ENCODE data around the gene KDM4C. TPM values are rescaled to one million over a fixed set of nuclear protein-coding genes. Genes with fewer than 3 reads are reported as not detected.

KDM4C gene
- total and polyA plus RNA-seq, 2 donors (not counting 1 experiment from before 2014, with no cell fraction given) = 13.0 to 39.0 TPM

DNA sequence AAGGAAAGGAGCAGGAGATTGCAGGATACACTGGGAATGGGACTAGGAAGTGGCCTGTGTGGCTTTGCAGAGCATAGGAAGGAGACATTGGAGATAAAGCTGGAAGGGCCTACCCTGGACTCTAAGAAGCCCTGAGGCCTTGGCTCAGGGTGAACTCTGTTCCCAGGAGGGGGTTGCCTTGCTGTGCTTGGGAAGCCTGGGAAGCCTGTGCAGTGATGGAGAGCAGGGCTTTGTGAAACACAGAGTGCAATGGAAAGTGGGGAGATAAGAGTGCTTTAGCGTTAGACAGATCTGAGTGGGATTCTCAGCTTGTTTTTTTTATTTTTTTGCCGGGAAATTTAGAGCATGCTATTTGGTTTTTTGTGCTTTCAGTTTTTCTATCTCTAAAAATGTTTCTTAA lies 437.8 kb downstream of the KDM4C start:
- H2AFZ ChIP-seq (ENCODE audit: low read length) = no peak overlapping the region
- no peaks in the 10 kb centered on the region for H3K9me3 ChIP-seq (ENCODE audit: control insufficient read depth, insufficient read depth, low read depth, low read length)
- H3K4me2 ChIP-seq (ENCODE audit: extremely low read depth, insufficient read depth, low read length) = no peak overlapping the region
- no peak overlapping the region for H3K9ac ChIP-seq (ENCODE audit: insufficient read depth, low read length)
- H4K20me1 ChIP-seq (ENCODE audit: control insufficient read depth, extremely low read depth, insufficient read depth, low read length) = no peaks in the 10 kb centered on the region
- H3K4me1 ChIP-seq (ENCODE audit: control insufficient read depth, extremely low read depth, insufficient read depth, low read length) = no peaks in the 10 kb centered on the region
- DNase-seq (ENCODE audit: low read depth in 2 of 2) = no peak
- H3K27ac ChIP-seq (ENCODE audit: insufficient read depth, low read length) = no peak overlapping the region
- no peak overlapping the region for H3K4me3 ChIP-seq (replicated peaks in 1 of 4; ENCODE audit: control extremely low read depth in 1 of 4, insufficient read depth in 1 of 4, low read depth in 3 of 4, low read length in 4 of 4)
- no peaks in the 10 kb centered on the region for H3K79me2 ChIP-seq (ENCODE audit: control insufficient read depth, insufficient read depth, low read length)
- H3K27me3 ChIP-seq (ENCODE audit: control insufficient read depth, insufficient read depth, low read length) = peaks cover 5% of the 10 kb centered on the region
- TF ChIP-seq, protein P1, sequence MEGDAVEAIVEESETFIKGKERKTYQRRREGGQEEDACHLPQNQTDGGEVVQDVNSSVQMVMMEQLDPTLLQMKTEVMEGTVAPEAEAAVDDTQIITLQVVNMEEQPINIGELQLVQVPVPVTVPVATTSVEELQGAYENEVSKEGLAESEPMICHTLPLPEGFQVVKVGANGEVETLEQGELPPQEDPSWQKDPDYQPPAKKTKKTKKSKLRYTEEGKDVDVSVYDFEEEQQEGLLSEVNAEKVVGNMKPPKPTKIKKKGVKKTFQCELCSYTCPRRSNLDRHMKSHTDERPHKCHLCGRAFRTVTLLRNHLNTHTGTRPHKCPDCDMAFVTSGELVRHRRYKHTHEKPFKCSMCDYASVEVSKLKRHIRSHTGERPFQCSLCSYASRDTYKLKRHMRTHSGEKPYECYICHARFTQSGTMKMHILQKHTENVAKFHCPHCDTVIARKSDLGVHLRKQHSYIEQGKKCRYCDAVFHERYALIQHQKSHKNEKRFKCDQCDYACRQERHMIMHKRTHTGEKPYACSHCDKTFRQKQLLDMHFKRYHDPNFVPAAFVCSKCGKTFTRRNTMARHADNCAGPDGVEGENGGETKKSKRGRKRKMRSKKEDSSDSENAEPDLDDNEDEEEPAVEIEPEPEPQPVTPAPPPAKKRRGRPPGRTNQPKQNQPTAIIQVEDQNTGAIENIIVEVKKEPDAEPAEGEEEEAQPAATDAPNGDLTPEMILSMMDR (conservative IDR thresholded peaks at IDR 0.05 in 1 of 2, IDR thresholded peaks at IDR 0.05 in 1 of 2; ENCODE audit: low read depth in 1 of 2, low read length in 2 of 2) = no peak
- no peak for TF ChIP-seq EZH2 (IDR thresholded peaks at IDR 0.05; ENCODE audit: low read length, missing control alignments)
- H3K36me3 ChIP-seq (ENCODE audit: control insufficient read depth, insufficient read depth, low read length) = no peaks in the 10 kb centered on the region

DNA sequence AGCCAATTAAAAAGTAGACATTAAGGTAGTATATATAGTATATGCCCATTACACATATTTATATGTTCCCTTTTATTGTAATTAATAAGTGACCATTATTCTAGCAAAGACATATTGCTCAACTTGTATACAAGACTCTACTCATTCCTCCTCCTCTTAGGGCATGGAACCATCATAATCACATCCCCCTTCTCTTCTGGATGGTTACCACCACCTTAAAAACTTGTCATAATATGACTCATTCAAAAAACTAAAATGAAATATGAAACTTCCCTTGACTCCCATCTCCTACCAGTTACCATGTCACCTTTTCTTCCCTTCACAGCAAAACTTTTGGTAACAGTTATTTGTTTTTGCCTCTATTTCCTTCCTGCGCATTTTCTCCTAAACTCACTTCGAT lies 438.7 kb downstream of the KDM4C start:
- no peak overlapping the region for H3K27ac ChIP-seq (ENCODE audit: insufficient read depth, low read length)
- H2AFZ ChIP-seq (ENCODE audit: low read length) = no peak overlapping the region
- H3K9ac ChIP-seq (ENCODE audit: insufficient read depth, low read length) = no peak overlapping the region
- no peak for TF ChIP-seq EZH2 (IDR thresholded peaks at IDR 0.05; ENCODE audit: low read length, missing control alignments)
- TF ChIP-seq, protein P1 (conservative IDR thresholded peaks at IDR 0.05 in 1 of 2, IDR thresholded peaks at IDR 0.05 in 1 of 2; ENCODE audit: low read depth in 1 of 2, low read length in 2 of 2) = no peak
- H4K20me1 ChIP-seq (ENCODE audit: control insufficient read depth, extremely low read depth, insufficient read depth, low read length) = no peaks in the 10 kb centered on the region
- no peak overlapping the region for H3K4me2 ChIP-seq (ENCODE audit: extremely low read depth, insufficient read depth, low read length)
- H3K27me3 ChIP-seq (ENCODE audit: control insufficient read depth, insufficient read depth, low read length) = peaks cover 5% of the 10 kb centered on the region
- no peaks in the 10 kb centered on the region for H3K9me3 ChIP-seq (ENCODE audit: control insufficient read depth, insufficient read depth, low read depth, low read length)
- no peaks in the 10 kb centered on the region for H3K36me3 ChIP-seq (ENCODE audit: control insufficient read depth, insufficient read depth, low read length)
- no peak overlapping the region for H3K4me3 ChIP-seq (replicated peaks in 1 of 4; ENCODE audit: control extremely low read depth in 1 of 4, insufficient read depth in 1 of 4, low read depth in 3 of 4, low read length in 4 of 4)
- no peaks in the 10 kb centered on the region for H3K4me1 ChIP-seq (ENCODE audit: control insufficient read depth, extremely low read depth, insufficient read depth, low read length)
- no peaks in the 10 kb centered on the region for H3K79me2 ChIP-seq (ENCODE audit: control insufficient read depth, insufficient read depth, low read length)
- DNase-seq (ENCODE audit: low read depth in 2 of 2) = no peak

DNA sequence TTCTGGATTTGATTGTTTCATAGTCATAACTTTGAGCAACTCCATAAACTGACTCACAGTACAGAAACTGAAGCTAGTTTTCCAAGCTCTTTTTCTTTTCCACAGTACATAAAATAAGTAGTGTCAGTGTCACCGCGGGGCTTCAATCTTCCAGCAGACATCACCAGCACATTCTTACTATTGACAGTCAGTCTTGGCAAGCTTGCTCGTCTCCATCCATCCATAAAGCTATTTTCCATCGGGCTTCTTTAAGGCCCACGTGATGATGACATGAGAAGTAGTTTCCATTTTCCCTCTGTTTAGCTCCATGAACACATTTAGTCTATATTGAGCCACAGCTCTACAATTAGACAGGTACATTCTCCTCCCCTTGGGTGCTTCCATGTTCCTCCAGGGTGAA lies 443.4 kb downstream of the KDM4C start:
- no peak overlapping the region for H3K9ac ChIP-seq (ENCODE audit: insufficient read depth, low read length)
- H3K9me3 ChIP-seq (ENCODE audit: control insufficient read depth, insufficient read depth, low read depth, low read length) = no peaks in the 10 kb centered on the region
- no peaks in the 10 kb centered on the region for H3K36me3 ChIP-seq (ENCODE audit: control insufficient read depth, insufficient read depth, low read length)
- TF ChIP-seq EZH2 (IDR thresholded peaks at IDR 0.05; ENCODE audit: low read length, missing control alignments) = no peak
- TF ChIP-seq, protein P1 (conservative IDR thresholded peaks at IDR 0.05 in 1 of 2, IDR thresholded peaks at IDR 0.05 in 1 of 2; ENCODE audit: low read depth in 1 of 2, low read length in 2 of 2) = no peak
- H2AFZ ChIP-seq (ENCODE audit: low read length) = no peak overlapping the region
- no peak overlapping the region for H3K4me2 ChIP-seq (ENCODE audit: extremely low read depth, insufficient read depth, low read length)
- DNase-seq (ENCODE audit: low read depth in 2 of 2) = no peak
- H3K79me2 ChIP-seq (ENCODE audit: control insufficient read depth, insufficient read depth, low read length) = no peaks in the 10 kb centered on the region
- H3K4me1 ChIP-seq (ENCODE audit: control insufficient read depth, extremely low read depth, insufficient read depth, low read length) = no peaks in the 10 kb centered on the region
- no peaks in the 10 kb centered on the region for H4K20me1 ChIP-seq (ENCODE audit: control insufficient read depth, extremely low read depth, insufficient read depth, low read length)
- no peaks in the 10 kb centered on the region for H3K27me3 ChIP-seq (ENCODE audit: control insufficient read depth, insufficient read depth, low read length)
- no peak overlapping the region for H3K27ac ChIP-seq (ENCODE audit: insufficient read depth, low read length)
- no peak overlapping the region for H3K4me3 ChIP-seq (replicated peaks in 1 of 4; ENCODE audit: control extremely low read depth in 1 of 4, insufficient read depth in 1 of 4, low read depth in 3 of 4, low read length in 4 of 4)
